ENCODE data around the gene SOWAHC.
"Not testable (repeated sequence)": the region's sequence is repeated elsewhere in the genome, so short reads cannot be mapped to it uniquely, and the experiment has no call there.

The SOWAHC gene

GRCh38 chr2:109637749-109638570 lies 23.8 kb downstream of the SOWAHC start:
- DNase-seq = no peak
- intact Hi-C loops (cut with DNase I) = no loop called here

- intact Hi-C loops (cut with DNase I) = no loop called here
- DNase-seq = no peak
Observed at GRCh38 chr2:109638795-109639194, 24.6 kb downstream of the SOWAHC start.

DNA sequence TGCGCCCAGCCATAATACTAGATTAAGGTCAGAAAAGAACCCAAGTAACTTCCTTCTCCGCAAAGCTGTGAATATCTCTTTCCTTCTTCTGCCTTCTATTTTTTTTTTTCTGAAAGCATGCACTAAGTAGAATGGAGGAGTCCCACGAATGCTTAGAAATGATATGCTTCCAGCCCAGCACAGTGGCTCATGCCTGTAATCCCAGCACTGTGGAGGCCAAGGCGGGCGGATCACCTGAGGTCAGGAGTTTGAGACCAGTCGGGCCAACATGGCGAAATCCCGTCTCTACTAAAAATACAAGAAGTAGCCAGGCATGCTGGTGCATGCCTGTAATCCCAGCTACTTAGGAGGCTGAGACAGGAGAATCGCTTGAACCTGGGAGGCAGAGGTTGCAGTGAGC lies 25.8 kb downstream of the SOWAHC start:
- DNase-seq = not testable (repeated sequence)

GRCh38 chr2:109644571-109645275 lies 30.6 kb downstream of the SOWAHC start:
- intact Hi-C loops (cut with DNase I) = no loop called here
- DNase-seq = peak in 10 of 42 donors; percentile 3 to 45 (median 22)

More for the DNA sequence above, 25.8 kb downstream of the SOWAHC start:
- intact Hi-C loops (cut with DNase I) = not testable (repeated sequence)

DNA sequence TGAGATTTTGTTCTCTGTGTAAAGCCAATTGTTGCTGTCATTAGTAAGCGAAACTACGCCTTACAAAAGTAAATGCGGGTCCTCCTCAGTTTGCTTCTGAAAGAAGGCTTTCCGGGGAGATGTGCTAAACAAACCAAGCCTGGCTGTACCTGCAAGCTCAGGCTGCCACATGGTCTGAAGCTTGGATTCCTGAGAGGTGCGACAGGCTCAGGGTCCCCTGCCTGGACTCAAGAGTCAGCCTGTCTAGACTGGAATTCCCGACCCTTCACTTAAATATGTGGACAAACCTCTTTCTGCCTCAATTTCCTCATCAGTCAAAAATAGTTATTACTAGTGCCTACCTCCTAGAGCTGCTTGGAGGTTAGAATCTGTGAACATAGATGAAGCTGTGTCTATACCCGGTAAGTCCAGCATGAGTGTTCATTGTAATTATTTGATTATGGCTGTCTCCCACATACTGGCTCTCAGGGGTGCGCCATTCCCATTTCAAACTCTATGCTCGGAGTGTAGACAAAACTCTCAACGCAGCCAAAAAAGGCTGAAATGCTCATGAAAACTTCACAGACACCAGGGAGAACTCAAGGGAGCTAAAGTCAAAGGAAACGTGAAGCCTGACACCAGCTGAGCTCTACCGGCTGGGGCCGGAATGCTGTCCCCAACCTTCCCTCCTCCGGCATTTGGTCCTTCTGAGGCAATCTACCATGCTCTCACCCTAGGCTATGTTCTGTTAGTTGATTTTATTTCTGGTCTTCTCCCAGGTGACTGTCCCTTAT lies 31.4 kb downstream of the SOWAHC start:
- intact Hi-C loops (cut with DNase I) = no loop called here
- no peak for DNase-seq

DNA sequence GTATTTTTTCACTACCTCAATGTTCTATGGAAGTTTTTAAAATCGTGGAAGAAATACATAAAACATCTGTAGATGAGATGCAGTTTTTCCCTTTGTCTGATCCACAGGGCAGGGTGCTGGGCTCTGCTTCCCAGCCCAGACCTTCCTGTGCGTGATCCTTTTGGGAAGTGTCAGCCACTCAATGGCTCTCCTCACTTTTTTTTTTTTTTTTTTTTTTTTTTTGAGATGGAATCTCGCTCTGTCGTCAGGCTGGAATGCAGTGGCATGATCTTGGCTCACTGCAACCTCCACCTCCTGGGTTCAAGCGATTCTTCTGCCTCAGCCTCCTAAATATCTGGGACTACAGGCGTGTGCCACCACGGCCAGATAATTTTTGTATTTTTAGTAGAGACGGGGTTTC lies 32.8 kb downstream of the SOWAHC start:
- no peak for DNase-seq
- intact Hi-C loops (cut with DNase I) = no loop called here

DNA sequence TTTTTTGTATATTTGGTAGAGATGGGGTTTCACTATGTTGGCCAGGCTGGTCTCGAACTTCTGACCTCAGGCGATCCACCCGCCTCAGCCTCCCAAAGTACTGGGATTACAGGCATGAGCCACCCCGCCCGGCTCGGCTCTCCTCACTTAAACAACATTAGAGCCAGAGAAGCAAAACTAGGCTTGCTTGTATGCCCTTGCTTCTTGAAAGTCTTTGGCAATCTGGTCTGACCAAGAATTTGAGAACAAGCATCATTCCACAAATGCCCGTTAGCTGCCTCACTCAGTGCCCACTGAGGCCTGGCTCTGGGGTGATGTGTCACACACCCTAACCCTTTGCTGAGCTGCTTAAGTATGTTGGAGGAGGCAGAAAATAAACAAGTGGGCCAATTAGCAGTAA lies 33.5 kb downstream of the SOWAHC start:
- no peak for DNase-seq
- intact Hi-C loops (cut with DNase I) = no loop called here

DNA sequence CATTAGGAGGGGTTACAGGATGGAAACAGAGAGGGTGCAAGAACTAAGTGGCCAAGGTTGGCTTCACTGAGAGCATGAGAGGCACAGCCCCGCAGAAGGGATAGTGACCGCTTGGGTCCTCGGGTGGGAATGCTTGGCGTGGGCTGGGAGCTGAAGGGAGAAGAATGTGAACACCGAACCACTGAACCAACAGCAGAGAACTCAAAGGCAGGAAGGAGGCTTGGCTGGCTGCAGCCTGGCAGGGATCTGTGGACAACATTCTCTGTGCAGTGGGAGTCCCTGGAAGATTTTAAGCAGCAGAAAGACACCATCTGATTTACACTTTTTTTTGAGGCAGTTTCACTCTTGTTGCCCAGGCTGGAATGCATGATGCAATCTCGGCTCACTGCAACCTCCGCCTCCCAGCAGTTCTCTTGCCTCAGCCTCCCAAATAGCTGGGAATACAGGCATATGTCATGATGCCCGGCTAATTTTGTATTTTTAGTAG lies 33.9 kb downstream of the SOWAHC start:
- no peak for DNase-seq
- intact Hi-C loops (cut with DNase I) = no loop called here

DNA sequence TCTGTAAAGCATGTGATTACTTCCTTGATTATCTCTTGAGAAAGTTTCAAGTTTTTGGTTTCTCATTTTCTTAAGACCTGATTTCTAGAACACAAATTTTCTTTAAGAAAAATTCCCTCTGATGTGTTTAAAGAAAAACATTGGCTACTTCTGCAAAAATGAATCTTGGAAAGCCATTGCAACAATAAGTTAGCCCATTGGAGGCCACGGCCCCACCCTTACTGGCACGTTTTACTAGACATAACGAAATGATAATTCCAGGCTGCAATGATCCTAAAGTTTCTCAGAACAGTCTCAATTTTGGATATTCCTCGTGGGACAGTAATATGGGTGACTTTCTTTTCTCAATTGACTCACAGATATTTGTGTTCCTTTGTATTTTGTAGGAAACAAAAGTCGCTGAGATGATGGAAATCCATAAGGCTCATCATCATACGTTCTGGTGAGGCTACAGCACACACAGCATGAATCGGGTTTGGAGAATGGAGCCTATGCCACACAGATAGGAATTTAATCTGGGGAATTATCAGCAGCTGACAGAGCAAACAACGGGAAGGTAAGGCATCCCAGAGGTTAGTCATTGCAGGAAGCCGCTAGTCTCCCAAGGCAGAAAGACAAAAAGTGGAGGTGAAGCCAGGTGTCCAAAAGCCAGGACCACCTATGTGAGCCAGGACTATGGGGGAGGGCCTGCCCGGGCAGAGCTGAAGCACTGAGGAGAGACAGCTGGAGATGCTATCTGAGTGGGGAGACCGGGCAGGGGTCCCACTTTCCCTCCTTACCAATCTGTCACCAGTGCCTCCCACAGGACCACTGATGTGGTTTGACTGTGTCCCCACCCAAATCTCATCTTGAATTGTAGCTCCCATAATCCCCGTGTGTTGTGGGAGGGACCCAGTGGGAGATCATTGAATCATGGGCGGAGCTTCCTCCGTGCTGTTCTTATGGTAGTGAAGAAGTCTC lies 35.9 kb downstream of the SOWAHC start:
- no peak for DNase-seq
- intact Hi-C loops (cut with DNase I) = no loop called here

DNA sequence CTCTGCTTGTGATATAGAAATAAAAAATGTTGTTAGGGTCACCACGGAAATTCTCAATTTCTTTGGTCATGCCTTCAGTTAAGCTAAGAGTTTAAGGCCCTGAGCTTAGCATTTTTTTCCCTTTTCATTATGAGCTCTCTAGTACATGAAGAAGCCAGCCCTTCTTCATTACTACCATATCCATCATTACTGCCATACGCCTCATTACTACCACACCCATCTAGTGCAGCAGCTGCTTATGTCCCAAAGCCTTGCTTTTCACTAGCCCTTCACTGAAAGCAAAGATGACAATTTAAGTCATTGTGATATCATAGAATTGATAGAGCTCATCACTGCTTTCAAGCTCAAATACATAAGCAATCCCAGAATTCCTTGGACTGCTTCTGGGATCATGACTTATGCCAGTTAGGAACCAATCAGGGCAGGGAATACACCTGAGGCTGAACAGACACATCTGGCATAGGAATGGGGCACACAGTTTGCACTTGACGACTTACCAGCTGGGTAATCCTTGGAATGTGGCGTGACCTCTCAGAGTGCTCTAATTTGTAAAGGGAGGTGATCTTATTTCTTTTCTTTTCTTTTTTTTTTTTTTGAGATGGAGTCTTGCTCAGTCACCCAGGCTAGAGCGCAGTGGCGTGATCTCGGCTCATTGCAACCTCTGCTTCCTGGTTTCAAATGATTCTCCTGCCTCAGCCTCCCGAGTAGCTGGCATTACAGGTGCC lies 40.3 kb downstream of the SOWAHC start:
- intact Hi-C loops (cut with DNase I) = no loop called here
- DNase-seq = no peak

GRCh38 chr2:109655287-109655686 lies 41.1 kb downstream of the SOWAHC start:
- DNase-seq = no peak

GRCh38 chr2:109659396-109660045 lies 45.4 kb downstream of the SOWAHC start:
- intact Hi-C loops (cut with DNase I) = no loop called here

More at GRCh38 chr2:109655287-109655686, 41.1 kb downstream of the SOWAHC start:
- intact Hi-C loops (cut with DNase I) = no loop called here

DNA sequence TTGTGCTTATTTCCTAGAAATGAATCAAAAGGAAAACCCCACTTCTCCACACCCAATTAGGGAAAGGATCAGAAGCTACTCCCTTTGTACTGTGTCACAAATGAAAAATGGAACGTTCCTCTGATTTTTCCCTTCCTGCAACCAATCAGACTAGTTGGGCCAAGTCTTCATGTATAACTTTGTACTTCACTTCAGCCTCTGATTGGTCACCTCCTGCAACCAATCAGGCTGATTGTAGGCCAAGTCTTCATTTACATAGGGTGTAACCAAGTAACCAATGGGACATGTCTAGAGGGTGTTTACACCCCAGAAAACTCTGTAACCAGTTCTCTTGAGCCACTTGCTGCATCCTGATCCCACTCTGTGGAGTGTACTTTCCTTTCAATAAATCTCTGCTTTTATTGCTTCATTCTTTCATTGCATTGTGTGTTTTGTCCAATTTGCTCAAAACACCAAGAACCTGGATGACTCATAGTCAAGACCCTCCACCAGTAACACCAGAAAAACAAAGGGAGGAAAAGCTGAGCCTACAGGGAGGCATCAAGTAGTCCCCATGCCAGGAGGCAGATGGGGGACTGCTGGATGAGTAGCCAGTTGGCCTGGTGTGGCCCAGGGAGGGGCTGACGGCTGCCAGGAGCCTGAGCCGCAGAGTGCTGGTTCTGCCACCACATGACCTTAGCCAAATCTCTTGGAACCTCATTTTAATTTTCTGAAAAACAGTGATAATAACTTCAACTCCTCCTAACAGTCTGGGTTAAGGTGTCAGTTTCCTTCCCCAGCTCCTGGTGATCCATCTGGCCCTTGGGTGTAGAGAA lies 46.1 kb downstream of the SOWAHC start:
- DNase-seq = no peak
- intact Hi-C loops (cut with DNase I) = no loop called here

More at GRCh38 chr2:109659396-109660045, 45.4 kb downstream of the SOWAHC start:
- no peak for DNase-seq

DNA sequence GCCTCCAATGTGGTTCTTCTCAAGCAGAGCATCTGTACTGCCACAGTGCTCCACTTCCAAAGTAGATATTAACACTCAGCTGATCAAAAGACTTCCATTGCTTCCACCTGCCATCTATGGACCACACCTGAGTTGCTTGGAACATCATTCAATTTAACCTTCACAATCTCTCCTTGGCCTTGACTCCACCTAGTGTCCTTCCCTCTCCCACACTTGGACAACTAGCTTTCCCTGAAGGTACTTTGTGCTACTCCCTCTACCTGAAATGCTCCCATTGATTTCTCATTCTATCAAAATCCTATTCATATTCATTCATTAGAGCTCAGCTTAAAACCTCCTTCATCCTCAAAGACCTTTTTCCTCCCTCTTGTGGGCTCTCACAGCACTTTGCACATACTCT lies 48.7 kb downstream of the SOWAHC start:
- intact Hi-C loops (cut with DNase I) = no loop called here
- DNase-seq = no peak

- intact Hi-C loops (cut with DNase I) = no loop called here
- DNase-seq = peak in 39 of 42 donors; percentile 22 to 88 (median 52)
Observed at GRCh38 chr2:109663721-109664120, 49.6 kb downstream of the SOWAHC start.

DNA sequence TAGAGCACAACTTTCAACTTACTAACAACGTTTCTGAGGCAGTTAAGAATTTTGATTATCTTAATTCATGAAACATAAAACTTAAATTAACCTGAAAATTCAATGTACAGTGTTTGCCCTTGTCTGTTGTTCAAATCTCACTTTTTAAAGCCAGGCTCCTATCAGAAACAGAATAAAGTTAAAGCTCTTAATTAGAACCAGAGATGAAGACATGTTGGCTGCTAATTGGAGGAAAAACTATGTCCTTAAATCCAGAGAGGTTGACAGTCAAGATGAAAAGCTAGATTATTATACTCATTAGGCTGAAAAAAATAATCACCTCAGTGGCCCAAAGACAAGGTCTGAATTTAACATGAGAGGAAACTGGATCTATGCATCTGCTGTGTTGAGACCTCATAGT lies 52.3 kb downstream of the SOWAHC start:
- intact Hi-C loops (cut with DNase I) = no loop called here
- DNase-seq = no peak
